H1 (cell line): Measurements from ENCODE around the gene PTK6. TPM values are rescaled to one million over a fixed set of nuclear protein-coding genes. Genes with fewer than 3 reads are reported as not detected.

Source experiments
- ASH2L ChIP-seq: fragments of 200-600, 300-600 bp; sonication (generic); IDR thresholded peaks from one replicate; pipeline ENCODE4 v1.7.1; 2017; ENCODE audit warnings: low read length
- ATF2 ChIP-seq: IDR thresholded peaks from 2 replicates; pipeline ENCODE4 v1.6.1; 2012; ENCODE audit warnings: low read length, inconsistent platforms
- CTCF ChIP-seq, 3 experiments: IDR thresholded peaks; 1 replicate in 2 of 3; 2 replicates in 1 of 3; pipeline versions ENCODE4 v1.5.1 to v1.6.1; 2011; ENCODE audit warnings: low read length in 3 of 3, mild to moderate bottlenecking in 3 of 3, inconsistent platforms in 2 of 3, low read depth in 1 of 3, moderate library complexity in 1 of 3; ENCODE audit not compliant: insufficient read depth in 1 of 3; ENCODE audit errors: control extremely low read depth in 1 of 3
- E2F6 ChIP-seq: IDR thresholded peaks from 2 replicates; pipeline ENCODE4 v1.6.1; 2012; ENCODE audit warnings: inconsistent platforms
- HDAC2 ChIP-seq, 2 experiments: fragments of 300-600 bp in 1 of 2; sonication (generic) in 1 of 2; IDR thresholded peaks; 2 replicates each; pipeline ENCODE4 v1.6.1; 2011 to 2012; ENCODE audit warnings: low read depth in 2 of 2, low read length in 2 of 2, mild to moderate bottlenecking in 2 of 2, moderate library complexity in 2 of 2, borderline replicate concordance in 1 of 2, inconsistent platforms in 1 of 2
- JUND ChIP-seq: IDR thresholded peaks from 2 replicates; pipeline ENCODE4 v1.6.1; 2011; ENCODE audit warnings: mild to moderate bottlenecking, improper control_type of control experiment, low read length
- KDM4A ChIP-seq: IDR thresholded peaks from one replicate; pipeline ENCODE4 v1.7.1; 2012; ENCODE audit warnings: low read depth, mild to moderate bottlenecking, moderate library complexity, low read length, inconsistent platforms; ENCODE audit not compliant: severe bottlenecking
- NRF1 ChIP-seq: IDR thresholded peaks from 2 replicates; pipeline ENCODE4 v1.6.1; 2011; ENCODE audit warnings: mild to moderate bottlenecking, low read depth, low read length, improper control_type of control experiment
- POLR2A ChIP-seq, 2 experiments: IDR thresholded peaks; 1 replicate in 1 of 2; 2 replicates in 1 of 2; pipeline ENCODE4 v1.6.1; 2011; ENCODE audit warnings: low read depth in 2 of 2, low read length in 2 of 2, mild to moderate bottlenecking in 2 of 2; ENCODE audit errors: control extremely low read depth in 1 of 2
- SIN3A ChIP-seq, 2 experiments: IDR thresholded peaks in 1 of 2; conservative IDR thresholded peaks in 1 of 2; 2 replicates each; pipeline ENCODE4 v1.6.1; 2011 to 2012; ENCODE audit warnings: low read length in 2 of 2, improper control_type of control experiment in 1 of 2, low read depth in 1 of 2, mild to moderate bottlenecking in 1 of 2
- SIRT6 ChIP-seq: IDR thresholded peaks from one replicate; pipeline ENCODE4 v1.7.1; 2012; ENCODE audit warnings: low read length, inconsistent platforms
- SIX5 ChIP-seq: IDR thresholded peaks from 2 replicates; pipeline ENCODE4 v1.6.1; 2011; ENCODE audit warnings: mild to moderate bottlenecking, low read depth, low read length
- SP1 ChIP-seq: IDR thresholded peaks from 2 replicates; pipeline ENCODE4 v1.6.1; 2011; ENCODE audit warnings: low read depth, low read length
- SP2 ChIP-seq: IDR thresholded peaks from 2 replicates; pipeline ENCODE4 v1.6.1; 2012; ENCODE audit warnings: mild to moderate bottlenecking, low read length, inconsistent platforms
- TBP ChIP-seq: IDR thresholded peaks from 2 replicates; pipeline ENCODE4 v1.6.1; 2011; ENCODE audit warnings: low read depth, low read length, improper control_type of control experiment
- TEAD4 ChIP-seq: IDR thresholded peaks from 2 replicates; pipeline ENCODE4 v1.6.1; 2012; ENCODE audit warnings: low read depth, low read length, inconsistent platforms, mixed read lengths
- polyA plus RNA-seq, 7 experiments: library from polyadenylated mRNA; depleted of rRNA in 3 of 7; stranded (reverse) in 5 of 7; unstranded in 2 of 7; fragments of >200 nt in 5 of 7; fragments of 200-250 nt in 2 of 7; gene quantifications; 1 replicate in 5 of 7; 2 replicates in 1 of 7; 4 replicates in 1 of 7; pipeline versions ENCODE4 v1.2.1 to v1.2.3, GENCODE V29; 2011 to 2013; ENCODE audit warnings: missing spikeins in 2 of 7, mixed read lengths in 2 of 7
- total RNA-seq: library from RNA; stranded (reverse); fragmentation: NEBNext Ultra II Directional; extraction: Animal tissue kit (Norgen Biotek cat#: 25700); gene quantifications from 2 replicates; pipeline ENCODE4 v1.2.1, GENCODE V29; 2021

Gene PTK6
- total and polyA plus RNA-seq, 2 of the 8 experiments (the other 6 are each of a cell fraction or from before 2014, with no cell fraction given), result 0.12 to 0.19 TPM

- TF ChIP-seq SIX5 (no peak), CTCF (IDR thresholded peaks at IDR 0.05; ENCODE audit: control extremely low read depth in 1 of 3, insufficient read depth in 1 of 3, low read depth in 1 of 3, low read length in 3 of 3) (no peak), SP1 (no peak), HDAC2 (IDR thresholded peaks at IDR 0.05; ENCODE audit: borderline replicate concordance in 1 of 2, low read depth in 2 of 2, low read length in 2 of 2) (0 out of 4 replicates have a peak, but pooled peaks of 1 of the 2 experiments have one; percentile 12), KDM4A (no peak), E2F6 (no peak), TEAD4 (no peak), SIRT6 (no peak), ATF2 (peak; percentile 98; the same call in 1 of the 2 replicates), POLR2A (IDR thresholded peaks at IDR 0.05; ENCODE audit: control extremely low read depth in 1 of 2, low read depth in 2 of 2, low read length in 2 of 2) (no peak), NRF1 (no peak), TBP (no peak), SIN3A (conservative IDR thresholded peaks at IDR 0.05 in 1 of 2, IDR thresholded peaks at IDR 0.05 in 1 of 2; ENCODE audit: low read depth in 1 of 2, low read length in 2 of 2) (no peak), ASH2L (no peak), SP2 (no peak), JUND (peak; percentile 88)
These were observed 35.1 kb downstream of the PTK6 start (continued) for GRCh38 chr20:63501818-63502670.
